Measurements from ENCODE around the gene EPHB1. TPM values are rescaled to one million over a fixed set of nuclear protein-coding genes. Genes with fewer than 3 reads are reported as not detected.

EPHB1 gene
- total RNA-seq, 1 donor from 2014 or later: 3.0 TPM

GRCh38 chr3:135176881-135177280 lies 381.8 kb downstream of the EPHB1 start:
- intact Hi-C loops (cut with DNase I): no loop called here
- DNase-seq: no peak
- TF ChIP-seq, protein P1, sequence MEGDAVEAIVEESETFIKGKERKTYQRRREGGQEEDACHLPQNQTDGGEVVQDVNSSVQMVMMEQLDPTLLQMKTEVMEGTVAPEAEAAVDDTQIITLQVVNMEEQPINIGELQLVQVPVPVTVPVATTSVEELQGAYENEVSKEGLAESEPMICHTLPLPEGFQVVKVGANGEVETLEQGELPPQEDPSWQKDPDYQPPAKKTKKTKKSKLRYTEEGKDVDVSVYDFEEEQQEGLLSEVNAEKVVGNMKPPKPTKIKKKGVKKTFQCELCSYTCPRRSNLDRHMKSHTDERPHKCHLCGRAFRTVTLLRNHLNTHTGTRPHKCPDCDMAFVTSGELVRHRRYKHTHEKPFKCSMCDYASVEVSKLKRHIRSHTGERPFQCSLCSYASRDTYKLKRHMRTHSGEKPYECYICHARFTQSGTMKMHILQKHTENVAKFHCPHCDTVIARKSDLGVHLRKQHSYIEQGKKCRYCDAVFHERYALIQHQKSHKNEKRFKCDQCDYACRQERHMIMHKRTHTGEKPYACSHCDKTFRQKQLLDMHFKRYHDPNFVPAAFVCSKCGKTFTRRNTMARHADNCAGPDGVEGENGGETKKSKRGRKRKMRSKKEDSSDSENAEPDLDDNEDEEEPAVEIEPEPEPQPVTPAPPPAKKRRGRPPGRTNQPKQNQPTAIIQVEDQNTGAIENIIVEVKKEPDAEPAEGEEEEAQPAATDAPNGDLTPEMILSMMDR (IDR thresholded peaks at IDR 0.05): no peak
- Histone ChIP-seq H3K36me3 (no peaks in the 10 kb centered on the region), H3K4me1 (no peaks in the 10 kb centered on the region), H3K9me3 (no peaks in the 10 kb centered on the region), H3K4me3 (no peak overlapping the region), H3K27me3 (ENCODE audit: low read depth) (no peaks in the 10 kb centered on the region), H3K27ac (no peak overlapping the region)
- ATAC-seq: no peak

DNA sequence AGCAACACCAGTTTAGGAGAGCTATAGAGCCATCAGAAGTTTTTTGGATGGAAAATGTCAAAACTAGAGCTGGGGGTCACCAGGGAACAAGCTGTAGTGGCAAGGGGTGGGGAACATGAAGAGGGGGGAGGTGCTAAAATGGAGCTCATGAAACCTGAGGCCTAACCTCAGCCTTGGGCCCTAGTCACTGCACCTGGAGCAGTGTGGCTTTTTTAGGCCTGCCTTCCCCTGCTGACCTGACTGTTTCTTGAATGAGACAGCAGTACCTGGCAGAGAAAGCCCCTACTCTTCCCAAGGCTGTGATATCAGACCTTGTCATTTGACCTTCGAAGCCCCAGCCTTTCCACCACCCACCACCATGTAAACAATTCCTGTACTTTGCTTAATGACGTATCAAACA lies 383.5 kb downstream of the EPHB1 start:
- TF ChIP-seq, protein P1 (IDR thresholded peaks at IDR 0.05): no peak
- DNase-seq (no peak), ATAC-seq (no peak)
- no peaks in the 10 kb centered on the region for H3K27me3 ChIP-seq (ENCODE audit: low read depth)
- no peaks in the 10 kb centered on the region for H3K9me3 ChIP-seq
- no peak overlapping the region for H3K4me3 ChIP-seq
- H3K27ac ChIP-seq: no peak overlapping the region
- intact Hi-C loops (cut with DNase I): no loop called here
- H3K36me3 ChIP-seq: no peaks in the 10 kb centered on the region
- no peaks in the 10 kb centered on the region for H3K4me1 ChIP-seq

- no peaks in the 10 kb centered on the region for H3K27me3 ChIP-seq (ENCODE audit: low read depth)
- intact Hi-C loops (cut with DNase I): no loop called here
- no peak overlapping the region for H3K27ac ChIP-seq
- H3K4me1 ChIP-seq: no peaks in the 10 kb centered on the region
- no peaks in the 10 kb centered on the region for H3K9me3 ChIP-seq
- no peak overlapping the region for H3K4me3 ChIP-seq
- H3K36me3 ChIP-seq: no peaks in the 10 kb centered on the region
- DNase-seq: no peak
- ATAC-seq: no peak
- TF ChIP-seq, protein P1 (IDR thresholded peaks at IDR 0.05): no peak
Observed at GRCh38 chr3:135181408-135181807, 386.3 kb downstream of the EPHB1 start.

DNA sequence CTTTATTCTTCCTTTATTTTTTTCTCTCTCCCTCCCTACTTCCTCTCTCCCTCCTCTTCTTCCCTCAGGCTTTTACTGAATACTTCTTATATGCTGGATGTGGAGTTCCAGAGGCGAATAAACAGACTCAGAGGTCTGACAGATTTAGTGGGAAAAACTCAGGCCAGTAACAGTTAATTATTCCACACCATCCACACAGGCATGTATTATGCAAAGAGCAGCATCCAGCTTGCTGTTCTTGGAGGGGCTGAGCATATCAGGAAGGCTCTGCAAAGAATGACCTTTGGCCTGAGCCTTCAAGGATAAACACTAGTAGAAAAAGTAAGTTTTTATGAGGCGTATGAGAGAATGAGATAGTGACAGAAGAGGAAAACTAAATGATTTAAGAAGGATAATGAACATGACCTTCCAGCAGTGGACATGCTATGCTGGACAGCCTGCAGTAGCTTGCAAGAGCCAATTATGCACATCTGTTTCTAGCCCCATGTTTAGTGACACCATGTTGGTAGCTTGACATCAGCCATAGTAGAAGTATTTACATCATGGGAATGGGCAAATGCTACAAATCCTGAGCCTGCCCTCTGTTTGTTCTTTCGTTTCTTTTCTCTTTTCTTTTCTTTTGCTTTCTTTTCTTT lies 387.4 kb downstream of the EPHB1 start:
- TF ChIP-seq, protein P1 (IDR thresholded peaks at IDR 0.05): no peak

GRCh38 chr3:135190658-135191057 lies 395.6 kb downstream of the EPHB1 start:
- intact Hi-C loops (cut with DNase I): no loop called here
- ATAC-seq: no peak
- no peak for DNase-seq

More for the DNA sequence above, 387.4 kb downstream of the EPHB1 start:
- Histone ChIP-seq H3K27me3 (ENCODE audit: low read depth) (no peaks in the 10 kb centered on the region), H3K4me3 (no peak overlapping the region), H3K36me3 (no peaks in the 10 kb centered on the region), H3K27ac (no peak overlapping the region), H3K4me1 (no peaks in the 10 kb centered on the region), H3K9me3 (no peaks in the 10 kb centered on the region)
- DNase-seq (no peak), ATAC-seq (no peak)
- intact Hi-C loops (cut with DNase I): no loop called here

More at GRCh38 chr3:135190658-135191057, 395.6 kb downstream of the EPHB1 start:
- Histone ChIP-seq H3K4me3 (no peak overlapping the region), H3K4me1 (no peaks in the 10 kb centered on the region), H3K27me3 (ENCODE audit: low read depth) (no peaks in the 10 kb centered on the region), H3K9me3 (no peaks in the 10 kb centered on the region), H3K27ac (no peak overlapping the region), H3K36me3 (no peaks in the 10 kb centered on the region)
- TF ChIP-seq, protein P1 (IDR thresholded peaks at IDR 0.05): no peak

Data from lower lobe of right lung (tissue), 2 donors.